ENCODE results near the gene AKAP8L.

Gene AKAP8L

GRCh38 chr19:15453091-15453578 lies 34.3 kb upstream of the AKAP8L start:
- Histone ChIP-seq H2AK5ac (ENCODE audit: low read length) (no peak overlapping the region), H3K79me1 (ENCODE audit: low read length) (no peaks in the 10 kb centered on the region), H4K8ac (ENCODE audit: low read depth, low read length) (no peak overlapping the region), H3K36me3 (ENCODE audit: control insufficient read depth in 1 of 2, insufficient read depth in 2 of 2, low read length in 2 of 2) (no peaks in the 10 kb centered on the region), H3K9me3 (ENCODE audit: insufficient read depth, low read depth, low read length) (peaks cover 28% of the 10 kb centered on the region), H3K18ac (ENCODE audit: low read length) (no peak overlapping the region), H2BK12ac (ENCODE audit: low read length) (no peak overlapping the region), H3K4me3 (ENCODE audit: low read depth, low read length) (no peak overlapping the region), H3K23ac (ENCODE audit: low read length) (no peak overlapping the region), H3K4me1 (ENCODE audit: control insufficient read depth in 1 of 2, insufficient read depth in 2 of 2, low read length in 2 of 2) (peaks cover 11 to 12% of the 10 kb centered on the region in 2 experiments), H3K79me2 (ENCODE audit: control insufficient read depth, insufficient read depth, low read length, poor library complexity) (no peaks in the 10 kb centered on the region), H2BK120ac (ENCODE audit: insufficient read depth, low read length, poor library complexity) (no peak overlapping the region), H3K9ac (ENCODE audit: low read length) (no peak overlapping the region), H2BK5ac (ENCODE audit: low read depth, low read length, poor library complexity) (no peak overlapping the region), H3K27ac (ENCODE audit: low read depth, low read length) (no peak overlapping the region), H4K12ac (ENCODE audit: low read depth, low read length) (no peak overlapping the region), H3K4ac (ENCODE audit: low read depth, low read length) (no peak overlapping the region), H2AFZ (ENCODE audit: insufficient read depth, low read length, poor library complexity) (peak overlapping the region; percentile 30), H4K91ac (ENCODE audit: low read depth, low read length) (no peak overlapping the region), H3K27me3 (ENCODE audit: insufficient read depth, low read length) (peaks cover 38% of the 10 kb centered on the region), H3K4me2 (ENCODE audit: low read length) (no peak overlapping the region), H3K14ac (ENCODE audit: low read length) (no peak overlapping the region)
- WGBS (ENCODE audit: extremely low coverage, insufficient coverage, insufficient read length) = no CpG with 5 or more reads among the region's 44 CpGs
- DNase-seq = no peak

GRCh38 chr19:15452111-15453047 lies 33.6 kb upstream of the AKAP8L start:
- H4K12ac ChIP-seq (ENCODE audit: low read depth, low read length) = no peak overlapping the region
- peaks cover 30% of the 10 kb centered on the region for H3K27me3 ChIP-seq (ENCODE audit: insufficient read depth, low read length)
- H3K4ac ChIP-seq (ENCODE audit: low read depth, low read length) = no peak overlapping the region
- H4K91ac ChIP-seq (ENCODE audit: low read depth, low read length) = no peak overlapping the region
- no peak overlapping the region for H3K23ac ChIP-seq (ENCODE audit: low read length)
- H3K9me3 ChIP-seq (ENCODE audit: insufficient read depth, low read depth, low read length) = peaks cover 28% of the 10 kb centered on the region
- H2AFZ ChIP-seq (ENCODE audit: insufficient read depth, low read length, poor library complexity) = peak overlapping the region; percentile 30
- no peak overlapping the region for H3K27ac ChIP-seq (ENCODE audit: low read depth, low read length)
- peak; percentile 31 to 52 for DNase-seq
- H4K8ac ChIP-seq (ENCODE audit: low read depth, low read length) = no peak overlapping the region
- no peaks in the 10 kb centered on the region for H3K79me1 ChIP-seq (ENCODE audit: low read length)
- H3K18ac ChIP-seq (ENCODE audit: low read length) = no peak overlapping the region
- H3K4me3 ChIP-seq (ENCODE audit: low read depth, low read length) = peak overlapping the region; percentile 0
- H3K4me1 ChIP-seq (ENCODE audit: control insufficient read depth in 1 of 2, insufficient read depth in 2 of 2, low read length in 2 of 2) = peaks cover 11 to 12% of the 10 kb centered on the region in 2 experiments
- H3K36me3 ChIP-seq (ENCODE audit: control insufficient read depth in 1 of 2, insufficient read depth in 2 of 2, low read length in 2 of 2) = no peaks in the 10 kb centered on the region
- H3K9ac ChIP-seq (ENCODE audit: low read length) = no peak overlapping the region
- no peak overlapping the region for H3K14ac ChIP-seq (ENCODE audit: low read length)
- no peak overlapping the region for H2BK5ac ChIP-seq (ENCODE audit: low read depth, low read length, poor library complexity)
- H2BK120ac ChIP-seq (ENCODE audit: insufficient read depth, low read length, poor library complexity) = no peak overlapping the region
- no CpG with 5 or more reads among the region's 37 CpGs for WGBS (ENCODE audit: extremely low coverage, insufficient coverage, insufficient read length)
- peak overlapping the region; percentile 56 for H3K4me2 ChIP-seq (ENCODE audit: low read length)
- H2BK12ac ChIP-seq (ENCODE audit: low read length) = no peak overlapping the region
- no peaks in the 10 kb centered on the region for H3K79me2 ChIP-seq (ENCODE audit: control insufficient read depth, insufficient read depth, low read length, poor library complexity)
- no peak overlapping the region for H2AK5ac ChIP-seq (ENCODE audit: low read length)

GRCh38 chr19:15450528-15450890 lies 31.7 kb upstream of the AKAP8L start:
- H3K27ac ChIP-seq (ENCODE audit: low read depth, low read length) = no peak overlapping the region
- no peak overlapping the region for H3K4me3 ChIP-seq (ENCODE audit: low read depth, low read length)
- no peak overlapping the region for H3K4ac ChIP-seq (ENCODE audit: low read depth, low read length)
- H3K9ac ChIP-seq (ENCODE audit: low read length) = no peak overlapping the region
- peak overlapping the region; percentile 15 for H2AFZ ChIP-seq (ENCODE audit: insufficient read depth, low read length, poor library complexity)
- peak overlapping the region; percentile 68 for H3K4me2 ChIP-seq (ENCODE audit: low read length)
- H2BK120ac ChIP-seq (ENCODE audit: insufficient read depth, low read length, poor library complexity) = no peak overlapping the region
- H2AK5ac ChIP-seq (ENCODE audit: low read length) = no peak overlapping the region
- no peak overlapping the region for H2BK12ac ChIP-seq (ENCODE audit: low read length)
- peaks cover 8 to 11% of the 10 kb centered on the region in 2 experiments for H3K4me1 ChIP-seq (ENCODE audit: control insufficient read depth in 1 of 2, insufficient read depth in 2 of 2, low read length in 2 of 2)
- H3K14ac ChIP-seq (ENCODE audit: low read length) = no peak overlapping the region
- H3K27me3 ChIP-seq (ENCODE audit: insufficient read depth, low read length) = peaks cover 15% of the 10 kb centered on the region
- H3K9me3 ChIP-seq (ENCODE audit: insufficient read depth, low read depth, low read length) = peaks cover 21% of the 10 kb centered on the region
- peak overlapping the region; percentile 47 for H4K12ac ChIP-seq (ENCODE audit: low read depth, low read length)
- H4K91ac ChIP-seq (ENCODE audit: low read depth, low read length) = no peak overlapping the region
- no peak overlapping the region for H3K18ac ChIP-seq (ENCODE audit: low read length)
- H3K79me2 ChIP-seq (ENCODE audit: control insufficient read depth, insufficient read depth, low read length, poor library complexity) = no peaks in the 10 kb centered on the region
- WGBS (ENCODE audit: extremely low coverage, insufficient coverage, insufficient read length) = 100% methylated on average over 1 of the region's 1 CpG
- no peak for DNase-seq
- H4K8ac ChIP-seq (ENCODE audit: low read depth, low read length) = peak overlapping the region; percentile 63
- no peaks in the 10 kb centered on the region for H3K79me1 ChIP-seq (ENCODE audit: low read length)
- no peak overlapping the region for H2BK5ac ChIP-seq (ENCODE audit: low read depth, low read length, poor library complexity)
- no peak overlapping the region for H3K23ac ChIP-seq (ENCODE audit: low read length)
- no peaks in the 10 kb centered on the region for H3K36me3 ChIP-seq (ENCODE audit: control insufficient read depth in 1 of 2, insufficient read depth in 2 of 2, low read length in 2 of 2)

- H3K79me1 ChIP-seq (ENCODE audit: low read length) = no peaks in the 10 kb centered on the region
- peak within 1 kb of the TSS; percentile 27 for H3K4ac ChIP-seq (ENCODE audit: low read depth, low read length)
- H3K79me2 ChIP-seq (ENCODE audit: control insufficient read depth, insufficient read depth, low read length, poor library complexity) = no peaks in the 10 kb centered on the region
- no peak within 1 kb of the TSS for H3K23ac ChIP-seq (ENCODE audit: low read length)
- H3K9ac ChIP-seq (ENCODE audit: low read length) = peak within 1 kb of the TSS; percentile 8
- peak within 1 kb of the TSS; percentile 55 for H4K12ac ChIP-seq (ENCODE audit: low read depth, low read length)
- H2BK5ac ChIP-seq (ENCODE audit: low read depth, low read length, poor library complexity) = no peak within 1 kb of the TSS
- H3K4me2 ChIP-seq (ENCODE audit: low read length) = peak within 1 kb of the TSS; percentile 90
- H3K27me3 ChIP-seq (ENCODE audit: insufficient read depth, low read length) = peaks cover 12% of the 10 kb centered on the region
- H3K18ac ChIP-seq (ENCODE audit: low read length) = peak within 1 kb of the TSS; percentile 39
- no peak within 1 kb of the TSS for H3K27ac ChIP-seq (ENCODE audit: low read depth, low read length)
- no CpG with 5 or more reads among the region's 77 CpGs for WGBS (ENCODE audit: extremely low coverage, insufficient coverage, insufficient read length)
- H3K14ac ChIP-seq (ENCODE audit: low read length) = peak within 1 kb of the TSS; percentile 32
- no peak within 1 kb of the TSS for H2BK120ac ChIP-seq (ENCODE audit: insufficient read depth, low read length, poor library complexity)
- peaks cover 8 to 11% of the 10 kb centered on the region in 2 experiments for H3K4me1 ChIP-seq (ENCODE audit: control insufficient read depth in 1 of 2, insufficient read depth in 2 of 2, low read length in 2 of 2)
- peak within 1 kb of the TSS; percentile 83 for H4K8ac ChIP-seq (ENCODE audit: low read depth, low read length)
- H3K36me3 ChIP-seq (ENCODE audit: control insufficient read depth in 1 of 2, insufficient read depth in 2 of 2, low read length in 2 of 2) = no peaks in the 10 kb centered on the region
- peaks cover 21% of the 10 kb centered on the region for H3K9me3 ChIP-seq (ENCODE audit: insufficient read depth, low read depth, low read length)
- peak within 1 kb of the TSS; percentile 90 for H2AFZ ChIP-seq (ENCODE audit: insufficient read depth, low read length, poor library complexity)
- peak within 1 kb of the TSS; percentile 91 for H4K91ac ChIP-seq (ENCODE audit: low read depth, low read length)
- H2AK5ac ChIP-seq (ENCODE audit: low read length) = peak within 1 kb of the TSS; percentile 50
- H3K4me3 ChIP-seq (ENCODE audit: low read depth, low read length) = peak within 1 kb of the TSS; percentile 77
- DNase-seq = peak; percentile 35 to 70
- peak within 1 kb of the TSS; percentile 60 for H2BK12ac ChIP-seq (ENCODE audit: low read length)
Observed at GRCh38 chr19:15449620-15450527, 31.1 kb upstream of the AKAP8L start, which contains the start of gene WIZ. Gene WIZ, minus strand, starts transcription at chr19:15449956. Its CDS starts 1,649 bp downstream, at chr19:15448307.

Measured in trophoblast cell (in vitro differentiated cells and primary cell).